ENCODE data around the gene PCK2.

DNA sequence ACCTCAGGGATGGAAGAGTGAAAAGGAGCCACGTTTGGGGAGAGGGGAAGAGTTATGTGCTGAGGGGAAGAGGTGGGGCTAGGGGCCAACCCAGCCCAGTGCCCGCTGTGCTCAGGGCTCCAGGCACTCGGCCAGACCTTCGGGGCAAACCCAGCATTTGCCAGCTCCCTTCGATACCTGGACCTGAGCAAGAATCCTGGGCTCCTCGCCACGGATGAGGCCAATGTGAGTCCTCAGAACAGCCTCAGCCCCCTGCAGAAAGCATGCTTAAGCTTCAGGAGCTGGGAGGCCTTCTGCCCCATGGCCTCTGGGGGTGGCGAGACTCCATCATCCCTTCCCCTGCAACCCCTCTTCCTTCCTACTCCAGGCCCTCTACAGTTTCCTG lies 37.3 kb upstream of the PCK2 start:
- TF ChIP-seq, protein P1, sequence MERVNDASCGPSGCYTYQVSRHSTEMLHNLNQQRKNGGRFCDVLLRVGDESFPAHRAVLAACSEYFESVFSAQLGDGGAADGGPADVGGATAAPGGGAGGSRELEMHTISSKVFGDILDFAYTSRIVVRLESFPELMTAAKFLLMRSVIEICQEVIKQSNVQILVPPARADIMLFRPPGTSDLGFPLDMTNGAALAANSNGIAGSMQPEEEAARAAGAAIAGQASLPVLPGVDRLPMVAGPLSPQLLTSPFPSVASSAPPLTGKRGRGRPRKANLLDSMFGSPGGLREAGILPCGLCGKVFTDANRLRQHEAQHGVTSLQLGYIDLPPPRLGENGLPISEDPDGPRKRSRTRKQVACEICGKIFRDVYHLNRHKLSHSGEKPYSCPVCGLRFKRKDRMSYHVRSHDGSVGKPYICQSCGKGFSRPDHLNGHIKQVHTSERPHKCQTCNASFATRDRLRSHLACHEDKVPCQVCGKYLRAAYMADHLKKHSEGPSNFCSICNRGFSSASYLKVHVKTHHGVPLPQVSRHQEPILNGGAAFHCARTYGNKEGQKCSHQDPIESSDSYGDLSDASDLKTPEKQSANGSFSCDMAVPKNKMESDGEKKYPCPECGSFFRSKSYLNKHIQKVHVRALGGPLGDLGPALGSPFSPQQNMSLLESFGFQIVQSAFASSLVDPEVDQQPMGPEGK (CRISPR knock-in tag; IDR thresholded peaks at IDR 0.05; ENCODE audit: borderline replicate concordance) = no peak
- TF ChIP-seq, protein P2, sequence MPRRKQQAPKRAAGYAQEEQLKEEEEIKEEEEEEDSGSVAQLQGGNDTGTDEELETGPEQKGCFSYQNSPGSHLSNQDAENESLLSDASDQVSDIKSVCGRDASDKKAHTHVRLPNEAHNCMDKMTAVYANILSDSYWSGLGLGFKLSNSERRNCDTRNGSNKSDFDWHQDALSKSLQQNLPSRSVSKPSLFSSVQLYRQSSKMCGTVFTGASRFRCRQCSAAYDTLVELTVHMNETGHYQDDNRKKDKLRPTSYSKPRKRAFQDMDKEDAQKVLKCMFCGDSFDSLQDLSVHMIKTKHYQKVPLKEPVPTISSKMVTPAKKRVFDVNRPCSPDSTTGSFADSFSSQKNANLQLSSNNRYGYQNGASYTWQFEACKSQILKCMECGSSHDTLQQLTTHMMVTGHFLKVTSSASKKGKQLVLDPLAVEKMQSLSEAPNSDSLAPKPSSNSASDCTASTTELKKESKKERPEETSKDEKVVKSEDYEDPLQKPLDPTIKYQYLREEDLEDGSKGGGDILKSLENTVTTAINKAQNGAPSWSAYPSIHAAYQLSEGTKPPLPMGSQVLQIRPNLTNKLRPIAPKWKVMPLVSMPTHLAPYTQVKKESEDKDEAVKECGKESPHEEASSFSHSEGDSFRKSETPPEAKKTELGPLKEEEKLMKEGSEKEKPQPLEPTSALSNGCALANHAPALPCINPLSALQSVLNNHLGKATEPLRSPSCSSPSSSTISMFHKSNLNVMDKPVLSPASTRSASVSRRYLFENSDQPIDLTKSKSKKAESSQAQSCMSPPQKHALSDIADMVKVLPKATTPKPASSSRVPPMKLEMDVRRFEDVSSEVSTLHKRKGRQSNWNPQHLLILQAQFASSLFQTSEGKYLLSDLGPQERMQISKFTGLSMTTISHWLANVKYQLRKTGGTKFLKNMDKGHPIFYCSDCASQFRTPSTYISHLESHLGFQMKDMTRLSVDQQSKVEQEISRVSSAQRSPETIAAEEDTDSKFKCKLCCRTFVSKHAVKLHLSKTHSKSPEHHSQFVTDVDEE (CRISPR knock-in tag; IDR thresholded peaks at IDR 0.05) = no peak
- TF ChIP-seq RARB (CRISPR knock-in tag; IDR thresholded peaks at IDR 0.05) = no peak

Measured in SK-N-SH treated with all-trans-retinoic acid at 6 μM for 48 hours (cell line).